HL-60 (cell line): ENCODE measurements around the gene RNU6-7.

ENCODE experiments used
- DNase-seq, 2 experiments: peaks; one replicate each; pipeline ENCODE4 v3.0.0-alpha.2; 2010 to 2020; ENCODE audit warnings: low read depth in 1 of 2, low spot score in 1 of 2
- H3K27ac ChIP-seq: fragments of 250-450 bp; sonication (Bioruptor Pico); replicated peaks from 2 replicates; pipeline ENCODE4 v1.5.1; 2020; ENCODE audit warnings: mild to moderate bottlenecking, moderate library complexity
- H3K27me3 ChIP-seq: fragments of 250-450 bp; sonication (Bioruptor Pico); 2 replicates; pipeline ENCODE4 v1.5.1; 2021; ENCODE audit warnings: mild to moderate bottlenecking, moderate library complexity; ENCODE audit not compliant: insufficient read depth, poor library complexity, severe bottlenecking
- H3K4me3 ChIP-seq: replicated peaks from 2 replicates; pipeline ENCODE4 v1.5.1; 2011; ENCODE audit warnings: mild to moderate bottlenecking, control low read depth, low read length; ENCODE audit not compliant: insufficient read depth
- GABPA ChIP-seq: IDR thresholded peaks from 2 replicates; pipeline ENCODE4 v1.6.1; 2012; ENCODE audit warnings: low read depth
- POLR2AphosphoS5 ChIP-seq: IDR thresholded peaks from 2 replicates; pipeline ENCODE4 v1.6.1; 2012; ENCODE audit warnings: low read depth
- SPI1 ChIP-seq: IDR thresholded peaks from 2 replicates; pipeline ENCODE4 v1.6.1; 2012; ENCODE audit warnings: low read depth, mild to moderate bottlenecking, borderline replicate concordance
- TF ChIP-seq, protein P1 (sequence below): IDR thresholded peaks from one replicate; pipeline ENCODE4 v1.5.1; 2011; ENCODE audit warnings: low read length, control low read depth, inconsistent platforms; ENCODE audit not compliant: insufficient read depth
- TF ChIP-seq, protein P2 (sequence below): IDR thresholded peaks from 2 replicates; pipeline ENCODE4 v1.6.1; 2012; ENCODE audit warnings: low read depth; ENCODE audit not compliant: insufficient replicate concordance

RNU6-7 gene

DNA sequence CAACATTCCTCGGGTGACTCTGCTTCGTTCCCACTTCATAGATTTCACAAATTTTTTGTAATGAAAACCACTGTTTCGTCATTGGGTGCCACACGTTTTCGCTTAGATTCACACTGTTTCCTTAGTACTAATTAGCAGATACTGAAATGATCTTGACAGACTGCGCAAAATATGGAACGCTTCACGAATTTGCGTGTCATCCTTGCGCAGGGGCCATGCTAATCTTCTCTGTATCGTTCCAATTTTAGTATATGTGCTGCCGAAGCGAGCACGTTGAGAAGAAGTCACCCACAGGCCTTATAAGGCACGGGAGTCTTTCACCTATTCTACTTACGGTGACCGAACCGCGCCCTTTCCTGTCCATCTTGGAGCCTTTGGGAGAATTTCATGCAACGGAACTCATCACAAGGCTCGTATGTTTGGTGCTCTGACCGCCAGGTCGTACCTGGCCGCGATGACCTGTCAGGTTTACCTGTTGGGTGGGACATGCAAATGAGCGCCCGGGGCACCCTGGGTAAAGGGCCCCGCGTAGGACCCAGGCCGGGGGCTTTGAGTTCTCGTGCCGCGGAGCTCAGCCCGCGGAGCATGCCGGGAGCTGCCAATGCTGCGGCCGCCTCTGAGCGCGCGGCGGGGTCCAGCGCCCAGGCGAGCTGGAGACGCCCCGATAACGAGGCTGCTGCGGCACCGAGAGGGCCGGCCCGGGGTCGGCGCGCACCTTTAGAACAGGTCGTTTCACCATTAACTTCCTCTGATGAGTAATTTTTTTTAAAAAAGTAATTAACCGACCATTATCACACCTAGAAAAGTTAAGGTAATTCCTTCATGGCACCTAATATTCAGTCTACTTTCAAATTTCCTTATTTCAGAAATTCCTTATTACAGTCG is 1.4 kb downstream of the RNU6-7 start, which contains the start of gene RNU6-8:
TSS of gene RNU6-8 (minus strand) at position 272 of the 885 bp plus-strand sequence.
- peak within 1 kb of the TSS; percentile 55 for H3K4me3 ChIP-seq
- H3K27ac ChIP-seq, result peak within 1 kb of the TSS; percentile 68
- DNase-seq, result peak; percentile 61 to 73
- H3K27me3 ChIP-seq, result no peaks in the 10 kb centered on the region
- no peak for TF ChIP-seq POLR2AphosphoS5
- TF ChIP-seq, protein P1, sequence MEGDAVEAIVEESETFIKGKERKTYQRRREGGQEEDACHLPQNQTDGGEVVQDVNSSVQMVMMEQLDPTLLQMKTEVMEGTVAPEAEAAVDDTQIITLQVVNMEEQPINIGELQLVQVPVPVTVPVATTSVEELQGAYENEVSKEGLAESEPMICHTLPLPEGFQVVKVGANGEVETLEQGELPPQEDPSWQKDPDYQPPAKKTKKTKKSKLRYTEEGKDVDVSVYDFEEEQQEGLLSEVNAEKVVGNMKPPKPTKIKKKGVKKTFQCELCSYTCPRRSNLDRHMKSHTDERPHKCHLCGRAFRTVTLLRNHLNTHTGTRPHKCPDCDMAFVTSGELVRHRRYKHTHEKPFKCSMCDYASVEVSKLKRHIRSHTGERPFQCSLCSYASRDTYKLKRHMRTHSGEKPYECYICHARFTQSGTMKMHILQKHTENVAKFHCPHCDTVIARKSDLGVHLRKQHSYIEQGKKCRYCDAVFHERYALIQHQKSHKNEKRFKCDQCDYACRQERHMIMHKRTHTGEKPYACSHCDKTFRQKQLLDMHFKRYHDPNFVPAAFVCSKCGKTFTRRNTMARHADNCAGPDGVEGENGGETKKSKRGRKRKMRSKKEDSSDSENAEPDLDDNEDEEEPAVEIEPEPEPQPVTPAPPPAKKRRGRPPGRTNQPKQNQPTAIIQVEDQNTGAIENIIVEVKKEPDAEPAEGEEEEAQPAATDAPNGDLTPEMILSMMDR, result no peak
- TF ChIP-seq SPI1, result no peak
- TF ChIP-seq, protein P2, sequence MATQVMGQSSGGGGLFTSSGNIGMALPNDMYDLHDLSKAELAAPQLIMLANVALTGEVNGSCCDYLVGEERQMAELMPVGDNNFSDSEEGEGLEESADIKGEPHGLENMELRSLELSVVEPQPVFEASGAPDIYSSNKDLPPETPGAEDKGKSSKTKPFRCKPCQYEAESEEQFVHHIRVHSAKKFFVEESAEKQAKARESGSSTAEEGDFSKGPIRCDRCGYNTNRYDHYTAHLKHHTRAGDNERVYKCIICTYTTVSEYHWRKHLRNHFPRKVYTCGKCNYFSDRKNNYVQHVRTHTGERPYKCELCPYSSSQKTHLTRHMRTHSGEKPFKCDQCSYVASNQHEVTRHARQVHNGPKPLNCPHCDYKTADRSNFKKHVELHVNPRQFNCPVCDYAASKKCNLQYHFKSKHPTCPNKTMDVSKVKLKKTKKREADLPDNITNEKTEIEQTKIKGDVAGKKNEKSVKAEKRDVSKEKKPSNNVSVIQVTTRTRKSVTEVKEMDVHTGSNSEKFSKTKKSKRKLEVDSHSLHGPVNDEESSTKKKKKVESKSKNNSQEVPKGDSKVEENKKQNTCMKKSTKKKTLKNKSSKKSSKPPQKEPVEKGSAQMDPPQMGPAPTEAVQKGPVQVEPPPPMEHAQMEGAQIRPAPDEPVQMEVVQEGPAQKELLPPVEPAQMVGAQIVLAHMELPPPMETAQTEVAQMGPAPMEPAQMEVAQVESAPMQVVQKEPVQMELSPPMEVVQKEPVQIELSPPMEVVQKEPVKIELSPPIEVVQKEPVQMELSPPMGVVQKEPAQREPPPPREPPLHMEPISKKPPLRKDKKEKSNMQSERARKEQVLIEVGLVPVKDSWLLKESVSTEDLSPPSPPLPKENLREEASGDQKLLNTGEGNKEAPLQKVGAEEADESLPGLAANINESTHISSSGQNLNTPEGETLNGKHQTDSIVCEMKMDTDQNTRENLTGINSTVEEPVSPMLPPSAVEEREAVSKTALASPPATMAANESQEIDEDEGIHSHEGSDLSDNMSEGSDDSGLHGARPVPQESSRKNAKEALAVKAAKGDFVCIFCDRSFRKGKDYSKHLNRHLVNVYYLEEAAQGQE, result no peak
- TF ChIP-seq GABPA, result no peak

DNA sequence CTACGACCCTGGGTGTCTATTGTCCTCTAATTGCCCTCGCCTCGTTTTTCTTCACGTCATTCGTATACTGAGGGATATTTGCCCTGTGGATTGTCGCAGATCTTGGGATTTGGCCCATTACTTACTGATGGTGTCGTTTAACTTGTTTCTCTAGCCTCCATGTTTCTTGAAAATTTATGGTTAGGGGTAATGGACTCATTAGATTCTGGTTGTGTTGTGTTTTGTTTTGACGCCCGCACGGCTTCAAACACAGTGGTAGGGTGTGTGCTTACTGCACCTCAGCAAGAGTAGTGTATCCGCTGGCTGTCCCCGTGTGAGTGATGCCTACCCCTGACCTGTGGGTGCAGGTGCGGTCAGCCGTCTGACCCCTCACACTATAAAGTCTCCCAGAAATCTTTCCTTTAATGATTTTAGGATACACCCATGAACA is 2.1 kb downstream of the RNU6-7 start:
- Histone ChIP-seq H3K27ac (no peak overlapping the region), H3K27me3 (peaks cover under 1% of the 10 kb centered on the region), H3K4me3 (peak overlapping the region; percentile 55)
- DNase-seq, result no peak
- TF ChIP-seq, protein P1, result no peak
- TF ChIP-seq SPI1, result no peak
- TF ChIP-seq, protein P2, result no peak
- TF ChIP-seq POLR2AphosphoS5, result no peak
- TF ChIP-seq GABPA, result no peak

- Histone ChIP-seq H3K4me3 (no peak overlapping the region), H3K27ac (no peak overlapping the region), H3K27me3 (peaks cover 5% of the 10 kb centered on the region)
- no peak for DNase-seq
- TF ChIP-seq GABPA (no peak), SPI1 (no peak), POLR2AphosphoS5 (no peak)
- TF ChIP-seq, protein P2, result no peak
- TF ChIP-seq, protein P1, result no peak
These were observed 3.7 kb downstream of the RNU6-7 start for GRCh38 chr14:32205554-32205953.
